Fibroblast of skin of right quadriceps (primary cell): ENCODE measurements around the gene ELP4.
"Not testable (repeated sequence)": the region's sequence is repeated elsewhere in the genome, so short reads cannot be mapped to it uniquely, and the experiment has no call there.

Source experiments
- DNase-seq: peaks from one replicate; pipeline ENCODE4 v3.0.0-alpha.2; 2013

ELP4 gene

GRCh38 chr11:31714840-31715239, 205.3 kb downstream of the ELP4 start:
- no peak for DNase-seq

- DNase-seq: no peak
These were observed 210.7 kb downstream of the ELP4 start for GRCh38 chr11:31720225-31720624.

GRCh38 chr11:31720671-31721365, 211.3 kb downstream of the ELP4 start:
- no peak for DNase-seq

- no peak for DNase-seq
These were observed 213.2 kb downstream of the ELP4 start for GRCh38 chr11:31722754-31723153.

- DNase-seq: peak; percentile 6
These were observed 215.6 kb downstream of the ELP4 start for GRCh38 chr11:31725176-31725575.

- no peak for DNase-seq
These were observed 218.9 kb downstream of the ELP4 start for GRCh38 chr11:31728432-31728831.

GRCh38 chr11:31740131-31740530, 230.6 kb downstream of the ELP4 start:
- DNase-seq: no peak

GRCh38 chr11:31740731-31741368, 231.3 kb downstream of the ELP4 start:
- DNase-seq: not testable (repeated sequence)

- no peak for DNase-seq
These were observed 238.0 kb downstream of the ELP4 start for GRCh38 chr11:31747581-31747980.

GRCh38 chr11:31757260-31757835, 247.8 kb downstream of the ELP4 start:
- no peak for DNase-seq

GRCh38 chr11:31761636-31762035, 252.1 kb downstream of the ELP4 start:
- no peak for DNase-seq

GRCh38 chr11:31763296-31763695, 253.7 kb downstream of the ELP4 start:
- DNase-seq: no peak

GRCh38 chr11:31764261-31764660, 254.7 kb downstream of the ELP4 start:
- DNase-seq: no peak

GRCh38 chr11:31764766-31765165, 255.2 kb downstream of the ELP4 start:
- DNase-seq: peak; percentile 2

GRCh38 chr11:31767066-31767465, 257.5 kb downstream of the ELP4 start:
- no peak for DNase-seq

GRCh38 chr11:31767685-31768084, 258.1 kb downstream of the ELP4 start:
- no peak for DNase-seq

GRCh38 chr11:31768749-31769640, 259.4 kb downstream of the ELP4 start:
- no peak for DNase-seq

GRCh38 chr11:31770011-31770700, 260.6 kb downstream of the ELP4 start:
- no peak for DNase-seq

- no peak for DNase-seq
These were observed 262.8 kb downstream of the ELP4 start for GRCh38 chr11:31772412-31772811.

GRCh38 chr11:31779374-31779791, 269.8 kb downstream of the ELP4 start:
- DNase-seq: peak; percentile 84

- no peak for DNase-seq
These were observed 270.5 kb downstream of the ELP4 start for GRCh38 chr11:31780078-31780477.

GRCh38 chr11:31780480-31780971, 271.0 kb downstream of the ELP4 start:
- DNase-seq: no peak
